Kidney epithelial cell (primary cell): Measurements from ENCODE around the gene SLC6A4. TPM values are rescaled to one million over a fixed set of nuclear protein-coding genes. Genes with fewer than 3 reads are reported as not detected.
"Not testable (repeated sequence)": the region's sequence is repeated elsewhere in the genome, so short reads cannot be mapped to it uniquely, and the experiment has no call there.

ENCODE experiments used
- DNase-seq: peaks from one replicate; pipeline ENCODE4 v3.0.0-alpha.2; 2010; ENCODE audit warnings: low read depth
- H3K27me3 ChIP-seq: 2 replicates; pipeline ENCODE4 v1.6.0; 2011; ENCODE audit warnings: low read length; ENCODE audit not compliant: control insufficient read depth, insufficient read depth
- H3K36me3 ChIP-seq: 2 replicates; pipeline ENCODE4 v1.5.1; 2011; ENCODE audit warnings: low read length; ENCODE audit not compliant: control insufficient read depth, insufficient read depth
- H3K4me3 ChIP-seq: 2 replicates; pipeline ENCODE4 v1.5.1; 2011; ENCODE audit warnings: low read depth, mild to moderate bottlenecking, control low read depth, low read length
- total RNA-seq: library from RNA; depleted of rRNA; stranded (reverse); fragments of >200 nt; gene quantifications from 2 replicates; pipeline ENCODE4 v1.2.3, GENCODE V29; 2015
- TF ChIP-seq, protein P1 (sequence below): IDR thresholded peaks from 2 replicates; pipeline ENCODE4 v1.5.1; 2011; ENCODE audit warnings: mild to moderate bottlenecking, moderate library complexity, low read length, control low read depth, inconsistent platforms; ENCODE audit not compliant: insufficient read depth, poor library complexity, severe bottlenecking

Gene SLC6A4
- total RNA-seq, 1 donor from 2014 or later = under 0.01 TPM

DNA sequence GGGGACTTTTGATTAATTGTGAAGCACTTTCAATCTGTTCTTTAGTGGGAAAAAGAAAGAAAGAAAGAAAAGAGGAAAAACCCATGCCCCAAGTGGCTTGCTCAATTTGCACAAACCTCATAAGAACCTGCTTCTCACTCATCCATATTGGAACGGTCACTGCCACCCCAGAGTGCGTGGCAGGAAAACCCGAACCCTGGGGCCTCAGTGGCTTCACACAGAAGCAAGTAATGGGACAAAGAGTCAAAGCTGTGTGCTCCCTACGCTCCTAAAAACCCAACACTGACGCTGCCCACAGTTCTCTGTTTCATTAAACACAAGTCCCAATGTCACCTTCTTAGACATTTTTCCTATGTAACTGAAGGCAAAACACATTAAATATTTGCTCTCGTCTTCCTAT lies 1.2 kb downstream of the SLC6A4 start:
- TF ChIP-seq, protein P1, sequence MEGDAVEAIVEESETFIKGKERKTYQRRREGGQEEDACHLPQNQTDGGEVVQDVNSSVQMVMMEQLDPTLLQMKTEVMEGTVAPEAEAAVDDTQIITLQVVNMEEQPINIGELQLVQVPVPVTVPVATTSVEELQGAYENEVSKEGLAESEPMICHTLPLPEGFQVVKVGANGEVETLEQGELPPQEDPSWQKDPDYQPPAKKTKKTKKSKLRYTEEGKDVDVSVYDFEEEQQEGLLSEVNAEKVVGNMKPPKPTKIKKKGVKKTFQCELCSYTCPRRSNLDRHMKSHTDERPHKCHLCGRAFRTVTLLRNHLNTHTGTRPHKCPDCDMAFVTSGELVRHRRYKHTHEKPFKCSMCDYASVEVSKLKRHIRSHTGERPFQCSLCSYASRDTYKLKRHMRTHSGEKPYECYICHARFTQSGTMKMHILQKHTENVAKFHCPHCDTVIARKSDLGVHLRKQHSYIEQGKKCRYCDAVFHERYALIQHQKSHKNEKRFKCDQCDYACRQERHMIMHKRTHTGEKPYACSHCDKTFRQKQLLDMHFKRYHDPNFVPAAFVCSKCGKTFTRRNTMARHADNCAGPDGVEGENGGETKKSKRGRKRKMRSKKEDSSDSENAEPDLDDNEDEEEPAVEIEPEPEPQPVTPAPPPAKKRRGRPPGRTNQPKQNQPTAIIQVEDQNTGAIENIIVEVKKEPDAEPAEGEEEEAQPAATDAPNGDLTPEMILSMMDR = no peak
- Histone ChIP-seq H3K4me3 (no peak overlapping the region), H3K27me3 (peaks cover 64% of the 10 kb centered on the region), H3K36me3 (no peaks in the 10 kb centered on the region)
- DNase-seq = no peak

DNA sequence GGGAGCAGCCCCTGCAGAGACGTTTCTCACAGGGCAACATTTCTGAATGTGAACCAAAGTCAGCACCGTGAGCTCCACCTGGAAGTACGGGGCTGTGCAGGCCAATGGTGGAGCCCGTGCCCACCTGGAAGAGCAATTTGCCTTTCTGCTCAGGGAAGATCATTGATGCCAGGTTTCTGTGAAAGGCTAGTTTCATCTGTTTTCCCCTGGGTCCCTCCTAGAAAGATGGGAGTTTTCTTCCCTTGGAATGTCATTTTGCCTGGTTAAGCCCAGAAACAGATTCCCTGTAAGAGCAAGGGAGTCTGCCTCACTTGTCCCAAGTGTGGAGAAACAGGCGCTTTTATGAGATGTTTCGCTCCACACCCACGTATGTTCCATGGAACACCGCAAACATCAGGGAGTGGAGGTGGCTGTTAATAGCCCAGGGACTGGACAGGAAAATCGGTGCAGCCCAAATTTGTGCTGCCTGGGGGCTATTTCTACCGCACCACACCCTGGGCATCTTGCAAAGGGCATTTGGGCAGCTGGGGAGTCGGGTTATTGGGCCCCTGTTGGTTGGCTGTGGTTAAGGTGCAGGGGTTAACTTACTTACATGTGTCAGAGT lies 2.6 kb downstream of the SLC6A4 start:
- no peak overlapping the region for H3K4me3 ChIP-seq
- TF ChIP-seq, protein P1 = no peak
- H3K27me3 ChIP-seq = peaks cover 57% of the 10 kb centered on the region
- DNase-seq = no peak
- no peaks in the 10 kb centered on the region for H3K36me3 ChIP-seq

DNA sequence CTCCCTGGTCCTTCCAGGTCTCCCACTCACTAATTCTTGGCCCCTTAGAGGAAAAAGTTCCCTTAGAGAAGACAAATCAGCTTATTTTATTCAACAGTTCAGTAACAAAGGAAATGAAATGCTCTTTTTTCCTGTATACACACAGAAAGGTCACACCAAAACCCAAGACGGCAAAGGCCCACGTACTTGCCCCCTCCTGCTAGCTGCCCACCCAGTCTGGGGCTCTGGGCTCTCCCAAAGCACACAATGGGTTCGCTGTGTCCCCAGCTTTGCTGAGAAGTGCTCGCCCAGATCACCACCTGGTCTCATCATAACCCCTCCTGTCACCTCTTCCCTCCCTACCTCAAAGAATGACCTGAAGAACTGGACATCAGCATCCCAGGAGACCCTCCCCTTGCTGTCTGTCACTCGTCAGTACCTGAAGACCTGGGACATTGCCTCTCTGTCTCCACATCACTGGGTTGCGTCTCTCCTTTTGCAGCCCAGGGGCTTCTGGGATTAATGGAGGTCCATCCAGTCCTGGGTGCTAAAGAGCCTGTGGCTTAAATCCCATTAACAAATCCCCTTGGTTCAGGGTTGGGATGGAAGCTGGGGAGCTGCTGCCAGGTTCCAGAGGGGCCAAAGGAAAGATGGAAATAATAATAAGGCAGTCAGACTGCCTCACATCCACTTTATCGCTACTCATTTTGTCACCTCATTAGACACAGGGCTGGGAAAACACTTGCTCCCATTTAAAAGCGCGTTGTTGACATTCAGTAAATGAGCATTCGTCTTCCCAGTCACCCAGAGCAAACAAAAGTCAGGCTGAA lies 3.3 kb downstream of the SLC6A4 start:
- H3K4me3 ChIP-seq = no peak overlapping the region
- peaks cover 50% of the 10 kb centered on the region for H3K27me3 ChIP-seq
- TF ChIP-seq, protein P1 = no peak
- DNase-seq = no peak
- no peaks in the 10 kb centered on the region for H3K36me3 ChIP-seq

DNA sequence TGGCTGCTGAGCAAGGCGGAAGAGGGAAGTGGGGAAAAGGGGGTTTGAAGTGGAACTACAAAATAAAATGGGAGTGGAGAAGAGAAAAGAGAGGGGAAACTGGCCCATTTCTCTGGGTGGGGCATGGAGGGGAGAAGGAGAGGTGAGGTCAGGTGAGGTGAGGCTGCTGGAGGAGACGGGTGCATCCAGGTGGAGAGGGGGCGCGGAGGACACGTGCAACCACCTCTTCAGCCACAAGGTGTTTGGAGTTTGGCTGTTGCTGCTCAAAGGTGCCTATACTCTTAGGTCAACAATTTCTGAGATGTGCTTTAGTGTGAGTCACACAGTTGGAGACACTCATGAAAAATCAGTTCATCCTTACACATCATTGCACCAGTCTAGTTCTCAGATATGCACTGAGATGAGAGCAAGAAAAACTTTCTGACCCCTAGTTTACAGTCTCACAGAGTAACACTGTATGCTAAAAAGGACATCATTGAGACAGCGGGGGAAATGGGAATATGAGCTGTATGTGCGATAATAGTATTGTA lies 4.8 kb downstream of the SLC6A4 start:
- DNase-seq = no peak
- peaks cover 39% of the 10 kb centered on the region for H3K27me3 ChIP-seq
- H3K36me3 ChIP-seq = no peaks in the 10 kb centered on the region
- no peak overlapping the region for H3K4me3 ChIP-seq
- TF ChIP-seq, protein P1 = no peak

- peaks cover 33% of the 10 kb centered on the region for H3K27me3 ChIP-seq
- not testable (repeated sequence) for H3K4me3 ChIP-seq, DNase-seq, H3K36me3 ChIP-seq
Observed at GRCh38 chr17:30230009-30230408, 5.5 kb downstream of the SLC6A4 start.

- peaks cover 23% of the 10 kb centered on the region for H3K27me3 ChIP-seq
- no peak overlapping the region for H3K4me3 ChIP-seq
- no peak for DNase-seq
- TF ChIP-seq, protein P1 = no peak
- H3K36me3 ChIP-seq = no peaks in the 10 kb centered on the region
Observed at GRCh38 chr17:30229012-30229411, 6.5 kb downstream of the SLC6A4 start.
